HG03558 (cell line): ENCODE results near the gene ADAMTS14.
"Not testable (repeated sequence)": the region's sequence is repeated elsewhere in the genome, so short reads cannot be mapped to it uniquely, and the experiment has no call there.

Experiments used
- ATAC-seq: cut with Tn5 transposase; IDR thresholded peaks from one replicate; pipeline ENCODE4 v1.9.1; 2021; ENCODE audit warnings: moderate number of reproducible peaks; ENCODE audit not compliant: unreplicated experiment; ENCODE audit errors: extremely low read depth

The ADAMTS14 gene

GRCh38 chr10:70652761-70653657 is 19.3 kb upstream of the ADAMTS14 start:
- no peak for ATAC-seq

GRCh38 chr10:70655316-70655715 is 17.0 kb upstream of the ADAMTS14 start:
- ATAC-seq, result no peak

- peak; percentile 73 for ATAC-seq
Measured at GRCh38 chr10:70656489-70656888, 15.8 kb upstream of the ADAMTS14 start.

- no peak for ATAC-seq
Measured at GRCh38 chr10:70657041-70657440, 15.3 kb upstream of the ADAMTS14 start.

- ATAC-seq, result no peak
Measured at GRCh38 chr10:70658582-70659136, 13.6 kb upstream of the ADAMTS14 start.

GRCh38 chr10:70659306-70659705 is 13.0 kb upstream of the ADAMTS14 start:
- no peak for ATAC-seq

- no peak for ATAC-seq
Measured at GRCh38 chr10:70660722-70661121, 11.6 kb upstream of the ADAMTS14 start.

GRCh38 chr10:70661623-70662361 is 10.5 kb upstream of the ADAMTS14 start:
- ATAC-seq, result no peak

- no peak for ATAC-seq
Measured at GRCh38 chr10:70662362-70663220, 9.7 kb upstream of the ADAMTS14 start.

GRCh38 chr10:70663458-70664409 is 8.6 kb upstream of the ADAMTS14 start:
- not testable (repeated sequence) for ATAC-seq

GRCh38 chr10:70664702-70665195 is 7.6 kb upstream of the ADAMTS14 start:
- ATAC-seq, result no peak

GRCh38 chr10:70666960-70667798 is 5.1 kb upstream of the ADAMTS14 start:
- ATAC-seq, result no peak

GRCh38 chr10:70667818-70668217 is 4.5 kb upstream of the ADAMTS14 start:
- not testable (repeated sequence) for ATAC-seq

- ATAC-seq, result no peak
Measured at GRCh38 chr10:70668454-70668970, 3.8 kb upstream of the ADAMTS14 start.

- no peak for ATAC-seq
Measured at GRCh38 chr10:70669015-70669414, 3.3 kb upstream of the ADAMTS14 start.

GRCh38 chr10:70669732-70670317 is 2.5 kb upstream of the ADAMTS14 start:
- ATAC-seq, result no peak

GRCh38 chr10:70671619-70672164 is 614 bp upstream of the ADAMTS14 start:
- no peak for ATAC-seq
